ENCODE data around the gene ZEB1.

The ZEB1 gene

GRCh38 chr10:31318854-31319601 lies at the start of gene ZEB1:
ZEB1 (plus strand) TSS chr10:31319216; CDS start chr10:31319235, 19 bp downstream.
- DNase-seq: peak; percentile 82

GRCh38 chr10:31270954-31271353 lies 48.1 kb upstream of the ZEB1 start:
- DNase-seq: no peak

- DNase-seq: no peak
Observed at GRCh38 chr10:31272841-31273240, 46.2 kb upstream of the ZEB1 start.

GRCh38 chr10:31273789-31274188 lies 45.2 kb upstream of the ZEB1 start:
- no peak for DNase-seq

GRCh38 chr10:31274310-31274709 lies 44.7 kb upstream of the ZEB1 start:
- DNase-seq: no peak

GRCh38 chr10:31278279-31278941 lies 40.6 kb upstream of the ZEB1 start:
- no peak for DNase-seq

GRCh38 chr10:31280972-31281371 lies 38.0 kb upstream of the ZEB1 start:
- DNase-seq: no peak

- DNase-seq: no peak
Observed at GRCh38 chr10:31288001-31288400, 31.0 kb upstream of the ZEB1 start.

- DNase-seq: no peak
Observed at GRCh38 chr10:31288962-31289361, 30.1 kb upstream of the ZEB1 start.

- DNase-seq: no peak
Observed at GRCh38 chr10:31290386-31290785, 28.6 kb upstream of the ZEB1 start.

GRCh38 chr10:31291123-31291522 lies 27.9 kb upstream of the ZEB1 start:
- DNase-seq: no peak

GRCh38 chr10:31294558-31294957 lies 24.5 kb upstream of the ZEB1 start:
- DNase-seq: no peak

GRCh38 chr10:31296754-31297153 lies 22.3 kb upstream of the ZEB1 start:
- no peak for DNase-seq

GRCh38 chr10:31299119-31299518 lies 19.9 kb upstream of the ZEB1 start:
- no peak for DNase-seq

GRCh38 chr10:31303212-31303611 lies 15.8 kb upstream of the ZEB1 start:
- no peak for DNase-seq

- DNase-seq: no peak
Observed at GRCh38 chr10:31304291-31304970, 14.6 kb upstream of the ZEB1 start.

GRCh38 chr10:31313396-31313795 lies 5.6 kb upstream of the ZEB1 start:
- no peak for DNase-seq

- no peak for DNase-seq
Observed at GRCh38 chr10:31314256-31315150, 4.5 kb upstream of the ZEB1 start.

- DNase-seq: peak; percentile 17
Observed at GRCh38 chr10:31315453-31315852, 3.6 kb upstream of the ZEB1 start.

GRCh38 chr10:31317171-31317570 lies 1.8 kb upstream of the ZEB1 start:
- DNase-seq: no peak

- no peak for DNase-seq
Observed at GRCh38 chr10:31317652-31318381, 1.2 kb upstream of the ZEB1 start.

- peak; percentile 14 for DNase-seq
Observed at GRCh38 chr10:31318382-31318853, 598 bp upstream of the ZEB1 start.
